Activated T-helper 2 cell treated with anti-CD3 and anti-CD28 coated beads, Interferon-gamma antibody, Interleukin-2, Interleukin-4, amounts not matched to agents 10 μg/mL and 5 μg/mL and 100 μg/mL, durations not matched to agents 14 hours and 24 hours and 36 hours (primary cell): ENCODE measurements around the gene TMEM273. TPM values are rescaled to one million over a fixed set of nuclear protein-coding genes. Genes with fewer than 3 reads are reported as not detected.

Experiments
- DNase-seq: peaks from one replicate; pipeline ENCODE4 v3.0.0; 2021; ENCODE audit warnings: low spot score
- H3K27ac Mint-ChIP-seq: one replicate; pipeline ENCODE4 v1.8.0; 2021; ENCODE audit warnings: mixed read lengths
- H3K27me3 Mint-ChIP-seq: one replicate; pipeline ENCODE4 v1.8.0; 2021; ENCODE audit warnings: low read depth, mixed read lengths
- H3K36me3 Mint-ChIP-seq: one replicate; pipeline ENCODE4 v1.8.0; 2021; ENCODE audit warnings: low read depth, mixed read lengths
- H3K4me1 Mint-ChIP-seq: one replicate; pipeline ENCODE4 v1.8.0; 2021; ENCODE audit warnings: low read depth, mixed read lengths
- H3K4me3 Mint-ChIP-seq: one replicate; pipeline ENCODE4 v1.8.0; 2021; ENCODE audit warnings: low read depth, mild to moderate bottlenecking, moderate library complexity, mixed read lengths
- H3K9me3 Mint-ChIP-seq: one replicate; pipeline ENCODE4 v1.8.0; 2021; ENCODE audit warnings: mixed read lengths
- intact Hi-C: fragments of 100-400 bp; cut with micrococcal nuclease; formaldehyde crosslinking; loops from one replicate; pipeline ENCODE4 v1.15.1; 2023
- total RNA-seq: library from RNA; stranded (reverse); gene quantifications from 2 replicates; pipeline ENCODE4 v1.2.3, GENCODE V29; 2022

Gene TMEM273
- total RNA-seq, 1 donor from 2014 or later, result 58.4 TPM

DNA sequence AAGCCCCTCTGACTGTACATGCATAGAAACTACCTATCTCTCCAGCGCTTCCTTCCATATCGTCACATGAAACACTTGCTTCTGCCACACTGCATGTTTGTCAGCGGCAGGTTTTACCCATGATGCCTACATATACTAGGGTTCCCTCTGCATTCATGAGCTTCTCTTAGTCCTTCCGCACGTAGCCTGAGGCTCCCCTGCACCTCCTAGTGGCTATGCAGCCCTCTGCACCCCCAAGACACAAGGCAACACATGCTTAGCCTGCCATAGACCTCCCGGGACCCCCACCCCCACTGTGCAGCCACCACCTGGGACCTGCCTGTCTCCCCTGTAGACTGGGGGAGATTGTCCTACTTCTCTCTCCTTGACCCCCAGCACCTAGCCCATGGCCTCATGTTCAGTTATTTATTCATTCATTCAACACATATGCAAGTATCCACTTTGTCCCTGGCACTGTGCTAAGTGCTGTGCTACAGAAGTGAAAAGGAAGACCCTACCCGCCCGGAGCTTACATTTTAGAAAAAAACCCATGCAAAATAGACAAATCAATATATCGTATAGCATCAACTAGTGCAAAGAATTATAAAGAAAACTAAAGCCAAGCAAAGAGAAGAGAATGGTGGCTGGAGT, 23.5 kb downstream of the TMEM273 start:
- H3K27me3 Mint-ChIP-seq, result no peaks in the 10 kb centered on the region
- intact Hi-C loops, result loop anchor here (1.0 kb wide), 1 partner anchor 183 kb away; no protein-coding TSS in a partner anchor
- no peak overlapping the region for H3K4me3 Mint-ChIP-seq
- H3K9me3 Mint-ChIP-seq, result no peaks in the 10 kb centered on the region
- H3K4me1 Mint-ChIP-seq, result peaks cover 41% of the 10 kb centered on the region
- peak; percentile 50 for DNase-seq
- peaks cover 55% of the 10 kb centered on the region for H3K36me3 Mint-ChIP-seq
- H3K27ac Mint-ChIP-seq, result peak overlapping the region; percentile 7

DNA sequence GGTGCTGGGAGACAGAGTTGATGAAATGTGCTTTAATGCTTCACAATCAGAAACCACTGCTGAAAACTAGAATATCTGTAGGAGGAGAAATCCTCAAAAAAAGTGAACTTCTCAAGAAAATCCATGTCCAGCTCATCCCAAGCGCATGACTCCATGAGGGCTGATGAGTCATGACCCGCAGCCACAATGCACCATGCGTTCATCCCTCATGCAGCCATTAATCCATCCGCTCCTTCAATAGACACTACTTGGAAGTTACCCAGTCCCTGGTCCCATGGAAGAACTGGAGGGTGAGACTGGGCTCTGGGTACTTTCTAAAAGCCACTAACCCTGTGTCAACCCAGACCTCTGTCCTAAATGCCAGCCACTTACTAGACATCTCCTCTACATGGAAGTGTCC, 24.4 kb downstream of the TMEM273 start:
- H3K4me3 Mint-ChIP-seq, result no peak overlapping the region
- H3K36me3 Mint-ChIP-seq, result peaks cover 59% of the 10 kb centered on the region
- intact Hi-C loops, result loop anchor here (1.0 kb wide), 1 partner anchor 182 kb away; no protein-coding TSS in a partner anchor
- peaks cover 39% of the 10 kb centered on the region for H3K4me1 Mint-ChIP-seq
- DNase-seq, result no peak
- no peak overlapping the region for H3K27ac Mint-ChIP-seq
- H3K27me3 Mint-ChIP-seq, result no peaks in the 10 kb centered on the region
- H3K9me3 Mint-ChIP-seq, result no peaks in the 10 kb centered on the region

DNA sequence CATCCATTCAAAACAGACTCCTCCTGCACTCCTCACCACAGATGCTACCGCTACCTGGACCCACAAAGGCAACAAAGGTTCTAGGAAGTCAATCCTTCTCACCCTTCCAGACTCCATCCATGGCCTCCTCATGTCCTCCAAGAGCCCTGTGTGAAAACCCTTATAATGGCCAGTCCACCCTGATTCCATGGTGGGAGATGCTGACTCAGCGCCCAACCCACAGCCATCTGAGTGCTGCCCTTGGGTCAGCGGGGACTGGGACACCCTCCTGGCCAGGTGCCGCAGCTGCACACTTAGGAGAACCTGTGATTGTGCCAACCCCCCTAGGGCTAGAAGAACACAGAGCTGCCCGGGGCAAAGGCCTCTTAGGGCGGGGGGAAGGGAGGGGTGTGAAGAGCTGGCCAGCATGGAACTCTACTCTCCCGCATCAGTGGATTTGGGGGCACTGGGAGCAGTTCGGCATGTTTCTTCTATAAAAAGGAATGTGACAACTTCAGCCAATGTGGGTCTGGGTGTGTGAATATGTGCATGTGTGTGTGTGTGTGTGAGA, 25.4 kb downstream of the TMEM273 start:
- Mint-ChIP-seq H3K36me3 (peaks cover 61% of the 10 kb centered on the region), H3K9me3 (no peaks in the 10 kb centered on the region), H3K4me3 (no peak overlapping the region), H3K27me3 (no peaks in the 10 kb centered on the region), H3K27ac (no peak overlapping the region), H3K4me1 (peaks cover 38% of the 10 kb centered on the region)
- intact Hi-C loops, result no loop called here
- no peak for DNase-seq

DNA sequence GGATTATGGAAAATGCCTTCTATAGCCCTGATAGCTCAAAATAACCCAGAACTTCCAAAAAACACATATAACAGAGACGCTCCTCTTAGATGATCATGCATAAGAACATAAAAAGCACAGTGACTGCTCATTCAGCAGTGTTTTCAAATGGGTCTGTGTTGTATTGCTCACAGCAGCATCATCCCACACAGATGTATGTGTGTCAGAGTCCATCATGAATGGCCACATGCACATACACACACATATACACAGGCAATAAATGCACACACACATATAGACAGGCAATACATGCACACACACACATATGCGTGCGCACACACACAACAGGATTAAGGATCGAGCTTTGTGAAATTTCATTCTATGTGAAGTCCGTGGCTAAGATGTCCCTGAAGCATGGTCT, 26.1 kb downstream of the TMEM273 start:
- Mint-ChIP-seq H3K4me3 (no peak overlapping the region), H3K4me1 (peaks cover 42% of the 10 kb centered on the region), H3K27me3 (peaks cover 3% of the 10 kb centered on the region), H3K36me3 (peaks cover 66% of the 10 kb centered on the region), H3K27ac (no peak overlapping the region), H3K9me3 (no peaks in the 10 kb centered on the region)
- DNase-seq, result no peak
- intact Hi-C loops, result no loop called here

DNA sequence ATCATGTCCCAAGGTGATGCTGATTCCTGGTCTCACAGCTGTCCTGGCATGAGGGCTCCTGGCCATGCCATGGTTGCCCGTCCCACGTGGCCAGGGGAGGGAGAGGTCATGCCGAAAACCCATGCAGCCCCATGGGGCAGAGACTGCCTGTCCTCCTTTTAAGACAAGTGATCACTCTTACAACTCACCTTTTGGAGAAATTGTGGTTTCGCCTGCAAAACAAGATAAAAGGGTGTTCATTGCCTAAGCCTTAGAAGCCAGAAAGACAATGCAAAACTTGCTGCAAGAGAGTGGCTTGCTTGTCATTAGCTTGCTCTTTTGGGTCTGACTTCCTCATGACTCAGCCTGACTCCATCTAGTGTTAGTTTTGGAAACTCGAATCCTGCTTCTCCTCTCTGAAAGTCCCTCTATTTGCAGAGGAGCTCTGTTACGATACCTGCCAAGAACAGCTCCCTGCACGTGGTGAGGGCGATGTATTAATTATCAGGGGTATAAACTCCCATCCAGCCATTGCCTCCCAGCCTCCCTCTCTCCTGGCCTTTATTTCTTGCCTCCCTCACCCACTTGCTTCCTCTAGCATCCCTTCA, 26.7 kb downstream of the TMEM273 start:
- intact Hi-C loops, result no loop called here
- peaks cover 67% of the 10 kb centered on the region for H3K36me3 Mint-ChIP-seq
- no peaks in the 10 kb centered on the region for H3K9me3 Mint-ChIP-seq
- peaks cover 3% of the 10 kb centered on the region for H3K27me3 Mint-ChIP-seq
- H3K4me3 Mint-ChIP-seq, result no peak overlapping the region
- peaks cover 44% of the 10 kb centered on the region for H3K4me1 Mint-ChIP-seq
- H3K27ac Mint-ChIP-seq, result no peak overlapping the region
- no peak for DNase-seq

DNA sequence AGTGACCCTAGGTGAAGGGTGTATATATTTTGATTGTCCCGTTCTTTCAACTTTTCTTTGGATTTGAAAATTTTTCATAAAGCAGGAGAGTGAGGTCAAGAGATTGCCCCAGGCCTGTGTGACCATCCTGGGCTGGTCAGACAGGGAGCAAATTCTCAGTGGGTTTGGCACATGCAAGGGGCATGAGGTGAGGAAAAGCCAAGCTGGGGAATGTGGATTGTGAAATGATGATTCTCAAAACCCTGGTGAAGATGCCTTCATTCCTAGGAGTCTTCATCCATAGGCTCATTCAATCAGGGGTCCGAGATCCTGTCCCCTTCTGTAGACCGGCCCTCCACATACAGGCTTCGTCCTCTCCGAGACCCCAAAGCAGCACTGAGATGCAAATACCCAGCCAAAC, 27.4 kb downstream of the TMEM273 start:
- intact Hi-C loops, result no loop called here
- Mint-ChIP-seq H3K4me3 (no peak overlapping the region), H3K27me3 (peaks cover 3% of the 10 kb centered on the region), H3K27ac (no peak overlapping the region), H3K36me3 (peaks cover 70% of the 10 kb centered on the region), H3K9me3 (no peaks in the 10 kb centered on the region), H3K4me1 (peaks cover 41% of the 10 kb centered on the region)
- DNase-seq, result no peak

- H3K4me1 Mint-ChIP-seq, result peaks cover 40% of the 10 kb centered on the region
- intact Hi-C loops, result no loop called here
- H3K36me3 Mint-ChIP-seq, result peaks cover 77% of the 10 kb centered on the region
These were observed 28.1 kb downstream of the TMEM273 start for GRCh38 chr10:49160110-49160509.

DNA sequence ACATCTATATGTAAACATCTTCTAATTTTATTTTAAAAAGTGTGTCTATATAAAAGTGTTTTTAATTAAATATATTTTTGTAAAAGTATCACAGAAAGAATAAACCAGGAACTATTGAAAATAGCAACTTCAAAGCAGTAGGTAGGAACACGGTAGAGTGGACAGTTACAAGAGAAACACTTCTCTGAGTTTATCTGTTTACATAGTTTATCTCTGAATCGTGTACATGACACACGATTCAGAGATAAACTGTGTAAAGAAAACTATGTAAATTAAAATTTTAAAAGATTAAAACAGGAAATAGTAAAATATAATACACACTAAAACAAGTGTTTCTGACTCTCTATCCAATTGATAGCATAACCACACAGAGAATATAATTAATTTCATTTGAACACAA, 29.3 kb downstream of the TMEM273 start:
- DNase-seq, result no peak
- intact Hi-C loops, result no loop called here
- Mint-ChIP-seq H3K36me3 (peaks cover 74% of the 10 kb centered on the region), H3K4me3 (no peak overlapping the region), H3K27ac (no peak overlapping the region), H3K9me3 (no peaks in the 10 kb centered on the region), H3K27me3 (peaks cover 3% of the 10 kb centered on the region), H3K4me1 (peaks cover 28% of the 10 kb centered on the region)

More at GRCh38 chr10:49160110-49160509, 28.1 kb downstream of the TMEM273 start:
- no peak for DNase-seq
- no peak overlapping the region for H3K4me3 Mint-ChIP-seq
- H3K27ac Mint-ChIP-seq, result no peak overlapping the region
- peaks cover 3% of the 10 kb centered on the region for H3K27me3 Mint-ChIP-seq
- no peaks in the 10 kb centered on the region for H3K9me3 Mint-ChIP-seq

DNA sequence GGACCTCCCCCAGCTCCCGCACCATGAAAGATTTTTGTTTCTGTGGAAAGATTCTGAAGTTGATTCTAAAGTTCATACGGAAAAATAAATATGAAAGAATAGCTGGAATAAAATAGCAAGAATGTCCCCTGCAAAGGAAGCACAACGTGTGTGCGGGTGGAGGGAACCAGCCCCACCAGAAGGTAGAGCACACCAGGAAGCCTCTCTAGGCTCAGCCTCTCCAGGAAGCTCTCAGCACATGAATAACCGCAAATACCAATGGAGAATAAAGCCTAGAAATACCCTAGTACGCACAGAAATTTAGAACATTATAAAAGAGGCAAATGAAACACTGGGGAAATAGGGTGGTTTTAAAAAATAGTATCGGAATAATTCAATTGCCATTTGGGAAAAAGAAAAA, 29.8 kb downstream of the TMEM273 start:
- H3K27me3 Mint-ChIP-seq, result peaks cover 3% of the 10 kb centered on the region
- H3K9me3 Mint-ChIP-seq, result no peaks in the 10 kb centered on the region
- no peak overlapping the region for H3K27ac Mint-ChIP-seq
- peaks cover 72% of the 10 kb centered on the region for H3K36me3 Mint-ChIP-seq
- H3K4me1 Mint-ChIP-seq, result peaks cover 28% of the 10 kb centered on the region
- no peak for DNase-seq
- no peak overlapping the region for H3K4me3 Mint-ChIP-seq
- intact Hi-C loops, result no loop called here

DNA sequence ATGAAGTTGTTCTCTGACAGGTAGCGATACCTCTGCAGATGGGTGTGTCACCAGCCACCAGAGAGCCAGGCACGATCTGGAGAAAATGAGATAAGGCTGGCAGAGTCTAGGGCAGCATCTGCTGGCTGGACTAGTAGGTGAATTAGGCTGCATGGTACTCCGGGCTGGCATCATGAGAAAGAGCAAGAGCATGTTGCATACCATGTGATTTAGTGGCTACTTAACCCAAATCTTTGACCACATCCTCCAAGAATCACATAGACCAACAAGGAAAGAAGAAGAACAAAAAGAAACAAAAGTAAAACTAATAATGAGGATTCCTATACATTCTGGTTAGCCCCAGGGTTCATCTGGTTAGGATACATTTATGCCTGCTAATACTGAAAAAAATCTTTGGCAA, 31.0 kb downstream of the TMEM273 start:
- H3K4me1 Mint-ChIP-seq, result peaks cover 30% of the 10 kb centered on the region
- peaks cover 66% of the 10 kb centered on the region for H3K36me3 Mint-ChIP-seq

DNA sequence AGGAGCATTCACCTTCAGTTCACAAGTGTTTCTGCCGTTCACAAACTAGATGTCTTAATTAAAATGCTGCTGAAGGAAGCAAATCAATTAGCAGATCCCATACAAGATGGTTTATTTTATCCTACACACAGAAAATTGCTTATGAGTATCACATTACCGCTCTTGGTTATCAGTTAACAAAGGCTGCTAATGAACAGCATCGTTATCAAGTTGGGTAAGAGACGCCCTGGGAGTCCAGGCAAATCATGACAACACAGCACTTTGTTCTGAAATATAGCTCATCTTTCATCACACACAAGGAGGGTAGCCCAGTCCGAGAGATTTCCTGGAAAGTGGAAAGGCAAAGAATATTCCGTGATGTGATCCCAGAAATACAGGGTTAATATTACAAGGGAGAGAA, 33.5 kb downstream of the TMEM273 start:
- Mint-ChIP-seq H3K9me3 (no peaks in the 10 kb centered on the region), H3K27me3 (peaks cover 3% of the 10 kb centered on the region), H3K27ac (no peak overlapping the region), H3K36me3 (peaks cover 45% of the 10 kb centered on the region), H3K4me3 (no peak overlapping the region), H3K4me1 (peaks cover 37% of the 10 kb centered on the region)
- no peak for DNase-seq
- intact Hi-C loops, result no loop called here

More for the DNA sequence above, 31.0 kb downstream of the TMEM273 start:
- intact Hi-C loops, result no loop called here
- peaks cover 3% of the 10 kb centered on the region for H3K27me3 Mint-ChIP-seq
- no peak for DNase-seq
- no peaks in the 10 kb centered on the region for H3K9me3 Mint-ChIP-seq
- H3K4me3 Mint-ChIP-seq, result no peak overlapping the region
- H3K27ac Mint-ChIP-seq, result no peak overlapping the region

DNA sequence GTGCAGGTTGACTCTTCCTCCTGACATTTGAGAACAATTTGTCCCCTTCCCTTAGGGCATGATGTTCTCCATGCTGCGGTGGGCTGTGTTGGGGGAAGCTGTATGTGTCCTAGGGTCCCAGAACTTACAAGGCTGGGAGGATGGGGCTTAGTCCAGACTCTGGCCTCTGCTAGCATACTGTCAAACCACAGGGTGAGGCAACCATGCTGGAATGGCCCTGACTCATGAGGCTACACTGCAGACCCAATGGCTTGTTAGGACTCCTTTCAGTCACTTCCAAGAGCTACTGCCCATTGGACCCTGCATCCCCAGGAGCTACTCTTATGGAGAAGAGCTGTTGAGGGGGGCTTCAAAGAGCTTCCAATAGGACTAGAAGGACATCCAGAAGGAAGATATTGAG, 34.2 kb downstream of the TMEM273 start:
- intact Hi-C loops, result no loop called here
- Mint-ChIP-seq H3K36me3 (peaks cover 41% of the 10 kb centered on the region), H3K9me3 (no peaks in the 10 kb centered on the region), H3K4me1 (peaks cover 37% of the 10 kb centered on the region), H3K27me3 (peaks cover 3% of the 10 kb centered on the region), H3K4me3 (no peak overlapping the region), H3K27ac (no peak overlapping the region)
- DNase-seq, result no peak

- H3K9me3 Mint-ChIP-seq, result peaks cover 4% of the 10 kb centered on the region
- peaks cover 35% of the 10 kb centered on the region for H3K36me3 Mint-ChIP-seq
- intact Hi-C loops, result no loop called here
- H3K27ac Mint-ChIP-seq, result no peak overlapping the region
- no peak for DNase-seq
- no peak overlapping the region for H3K4me3 Mint-ChIP-seq
- peaks cover 3% of the 10 kb centered on the region for H3K27me3 Mint-ChIP-seq
- H3K4me1 Mint-ChIP-seq, result peaks cover 32% of the 10 kb centered on the region
These were observed 35.1 kb downstream of the TMEM273 start for GRCh38 chr10:49153115-49153514.
